Non-pigmented ciliary epithelial cell (primary cell): ENCODE measurements around the gene TMEM267.
"Not testable (repeated sequence)": the region's sequence is repeated elsewhere in the genome, so short reads cannot be mapped to it uniquely, and the experiment has no call there.

ENCODE experiments used
- DNase-seq: peaks from one replicate; pipeline ENCODE4 v3.0.0-alpha.2; 2010; ENCODE audit warnings: low read depth

The TMEM267 gene

DNA sequence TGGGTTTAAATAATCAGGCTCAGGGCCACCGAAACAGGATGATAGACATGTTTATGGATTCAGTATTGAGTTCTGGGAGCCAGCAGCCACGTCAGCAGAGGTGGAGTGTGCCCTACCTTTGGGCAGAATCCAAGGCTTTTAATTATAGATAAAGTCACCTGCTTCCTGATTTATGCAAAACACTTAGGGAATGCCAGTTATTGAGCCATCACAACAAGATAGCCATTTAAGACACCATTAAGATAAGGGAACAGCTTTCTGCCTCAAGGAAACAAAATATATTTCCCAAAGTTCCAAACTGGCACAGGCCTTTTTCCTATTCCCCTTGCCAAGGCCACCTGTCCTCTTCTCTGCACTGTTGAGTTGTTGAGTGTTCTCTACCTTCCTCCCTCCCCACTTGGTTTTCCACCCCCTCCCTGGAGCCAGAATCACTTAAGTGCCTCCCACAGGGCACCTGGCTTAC is 73.8 kb downstream of the TMEM267 start:
- DNase-seq: no peak

DNA sequence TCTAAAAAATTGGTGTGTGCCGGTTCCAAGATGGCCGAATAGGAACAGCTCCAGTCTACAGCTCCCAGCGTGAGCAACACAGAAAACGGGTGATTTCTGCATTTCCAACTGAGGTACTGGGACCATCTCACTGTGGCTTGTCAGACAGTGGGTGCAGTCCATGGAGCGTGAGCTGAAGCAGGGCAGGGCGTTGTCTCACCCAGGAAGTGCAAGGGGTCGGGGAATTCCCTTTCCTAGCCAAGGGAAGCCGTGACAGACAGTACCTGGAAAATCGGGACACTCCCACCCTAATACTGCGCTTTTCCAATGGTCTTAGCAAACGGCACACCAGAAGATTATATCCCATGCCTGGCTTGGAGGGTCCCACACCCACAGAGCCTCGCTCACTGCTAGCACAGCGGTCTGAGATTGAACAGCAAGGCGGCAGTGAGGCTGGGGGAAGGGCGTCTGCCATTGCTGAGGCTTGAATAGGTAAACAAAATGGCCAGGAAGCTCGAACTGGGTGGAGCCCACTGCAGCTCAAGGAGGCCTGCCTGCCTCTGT is 81.1 kb downstream of the TMEM267 start:
- not testable (repeated sequence) for DNase-seq

DNA sequence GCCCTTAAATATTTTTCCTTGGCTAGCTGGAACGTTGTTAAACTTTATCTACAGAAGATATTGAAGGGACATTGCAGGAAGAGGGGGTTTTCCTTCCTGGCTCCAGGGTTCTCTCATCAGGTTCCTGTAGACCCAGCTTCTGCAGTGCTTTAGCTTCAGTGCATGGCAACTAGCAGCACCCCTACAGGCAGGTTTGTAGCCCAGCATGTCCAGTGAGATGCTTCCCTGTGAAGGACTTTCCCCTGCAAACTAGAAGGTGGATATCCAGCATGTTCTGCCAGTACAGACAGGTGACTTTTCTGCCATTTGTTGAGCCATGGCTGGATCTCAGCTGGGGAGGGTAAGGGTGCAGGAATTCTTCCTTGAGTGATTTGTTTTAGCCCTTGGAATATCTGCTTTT is 81.8 kb downstream of the TMEM267 start:
- no peak for DNase-seq

DNA sequence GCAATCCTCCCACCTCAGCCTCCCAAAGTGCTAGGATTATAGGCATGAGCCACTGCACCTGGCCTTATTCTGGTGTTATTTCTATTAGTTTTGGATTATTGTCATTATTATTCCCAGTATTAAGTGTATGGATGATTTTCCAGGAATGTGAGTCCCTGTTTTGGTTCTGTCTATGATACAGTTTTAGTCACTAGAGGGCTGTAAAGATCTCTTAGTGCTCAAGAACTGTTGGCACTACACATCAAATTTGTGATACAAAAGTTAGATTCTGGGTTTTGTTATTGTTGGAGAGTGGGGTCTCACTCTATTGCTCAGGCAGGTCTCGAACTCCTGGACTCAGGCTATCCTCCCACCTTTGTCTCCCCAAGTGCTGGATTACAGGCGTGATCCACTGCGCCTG is 83.6 kb downstream of the TMEM267 start:
- DNase-seq: no peak

DNA sequence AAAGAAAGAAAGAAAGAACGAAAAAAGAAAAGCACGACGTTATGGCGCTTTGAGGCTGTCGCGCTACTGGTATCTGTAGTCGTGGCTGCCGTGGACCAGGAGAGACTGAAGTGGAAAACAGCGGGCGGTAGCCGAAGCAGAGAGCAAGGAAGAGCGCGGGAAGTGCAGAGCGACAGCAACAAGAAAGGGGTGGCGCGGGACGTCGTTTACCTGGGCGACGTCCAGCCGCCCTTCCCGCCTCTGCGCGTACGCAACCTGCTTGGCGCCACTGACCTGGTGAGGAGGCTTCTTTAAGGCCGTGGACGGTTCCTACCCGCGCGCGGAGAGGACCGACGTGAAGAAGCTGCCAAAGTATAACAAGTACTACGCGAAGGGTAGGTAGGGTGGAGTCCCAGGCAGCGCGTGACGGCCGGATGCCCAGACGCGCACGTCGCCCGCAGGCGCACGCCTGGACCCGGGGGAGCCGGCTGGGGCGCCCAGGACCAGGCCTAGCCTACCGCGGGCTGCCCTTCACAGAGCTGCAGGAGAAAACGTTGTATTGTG is 86.8 kb downstream of the TMEM267 start:
- no peak for DNase-seq
